Measurements from ENCODE around the gene CIZ1. TPM values are rescaled to one million over a fixed set of nuclear protein-coding genes. Genes with fewer than 3 reads are reported as not detected.

CIZ1 gene
- total RNA-seq, 2 donors from 2014 or later, result 113 to 123 TPM

DNA sequence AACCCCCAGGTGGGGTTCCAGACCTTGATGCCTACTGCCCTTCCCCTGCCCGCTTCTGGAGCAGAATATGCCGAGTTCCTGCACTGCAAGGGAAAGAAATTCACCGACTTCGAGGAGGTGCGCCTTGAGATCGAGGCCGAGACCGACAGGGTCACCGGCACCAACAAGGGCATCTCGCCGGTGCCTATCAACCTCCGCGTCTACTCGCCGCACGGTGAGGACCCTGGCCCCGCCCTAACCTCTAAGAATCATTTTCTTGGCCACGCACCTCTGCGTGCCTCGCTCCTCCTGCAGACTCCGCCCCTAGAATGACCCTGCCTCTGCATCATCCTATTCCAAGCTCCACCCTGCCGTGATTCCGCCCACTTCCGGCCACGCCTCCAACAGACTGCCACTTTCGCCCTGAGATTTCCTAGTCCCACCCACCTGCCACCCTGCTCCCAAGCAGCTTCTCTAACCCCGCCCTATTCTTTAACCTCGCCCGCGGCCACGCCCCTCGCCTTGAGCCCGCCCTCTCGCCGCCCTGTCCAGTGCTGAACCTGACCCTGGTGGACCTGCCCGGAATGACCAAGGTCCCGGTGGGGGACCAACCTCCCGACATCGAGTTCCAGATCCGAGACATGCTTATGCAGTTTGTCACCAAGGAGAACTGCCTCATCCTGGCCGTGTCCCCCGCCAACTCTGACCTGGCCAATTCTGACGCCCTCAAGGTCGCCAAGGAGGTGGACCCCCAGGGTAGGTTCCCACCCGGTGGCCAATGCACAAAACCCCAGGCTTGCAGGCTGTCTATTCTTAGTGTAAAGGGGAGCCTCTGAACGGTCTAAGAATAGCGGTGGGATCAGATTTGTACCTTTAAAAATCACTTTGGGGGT is 27.4 kb upstream of the CIZ1 start:
- peak overlapping the region; percentile 91 for H3K27ac Mint-ChIP-seq
- no peaks in the 10 kb centered on the region for H3K27me3 Mint-ChIP-seq
- H3K4me3 Mint-ChIP-seq, result peak overlapping the region; percentile 87
- H3K4me1 Mint-ChIP-seq, result peaks cover 6% of the 10 kb centered on the region
- ATAC-seq (replicated peaks), result peak; percentile 98
- H3K36me3 Mint-ChIP-seq (ENCODE audit: low read depth), result no peaks in the 10 kb centered on the region
- H3K9me3 Mint-ChIP-seq, result no peaks in the 10 kb centered on the region

DNA sequence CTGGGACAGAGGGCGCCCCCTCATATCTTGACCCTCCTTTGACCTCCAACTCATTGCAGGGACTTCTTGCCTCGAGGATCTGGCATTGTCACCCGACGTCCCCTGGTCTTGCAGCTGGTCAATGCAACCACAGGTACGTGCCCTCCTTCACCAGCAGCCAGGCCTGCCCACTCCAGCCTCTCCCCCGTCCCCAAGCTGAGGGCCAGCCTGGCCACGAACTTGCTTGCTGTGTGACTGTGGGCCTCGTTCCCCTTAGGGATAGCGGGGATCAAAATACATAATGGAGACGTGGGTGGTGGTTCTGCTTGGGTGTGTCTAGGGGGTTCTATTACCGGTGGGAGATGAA is 26.8 kb upstream of the CIZ1 start:
- no peak for ATAC-seq (replicated peaks)
- H3K27ac Mint-ChIP-seq, result peak overlapping the region; percentile 91
- H3K9me3 Mint-ChIP-seq, result no peaks in the 10 kb centered on the region
- no peaks in the 10 kb centered on the region for H3K27me3 Mint-ChIP-seq
- no peaks in the 10 kb centered on the region for H3K36me3 Mint-ChIP-seq (ENCODE audit: low read depth)
- H3K4me1 Mint-ChIP-seq, result peaks cover 6% of the 10 kb centered on the region
- H3K4me3 Mint-ChIP-seq, result peak overlapping the region; percentile 87

DNA sequence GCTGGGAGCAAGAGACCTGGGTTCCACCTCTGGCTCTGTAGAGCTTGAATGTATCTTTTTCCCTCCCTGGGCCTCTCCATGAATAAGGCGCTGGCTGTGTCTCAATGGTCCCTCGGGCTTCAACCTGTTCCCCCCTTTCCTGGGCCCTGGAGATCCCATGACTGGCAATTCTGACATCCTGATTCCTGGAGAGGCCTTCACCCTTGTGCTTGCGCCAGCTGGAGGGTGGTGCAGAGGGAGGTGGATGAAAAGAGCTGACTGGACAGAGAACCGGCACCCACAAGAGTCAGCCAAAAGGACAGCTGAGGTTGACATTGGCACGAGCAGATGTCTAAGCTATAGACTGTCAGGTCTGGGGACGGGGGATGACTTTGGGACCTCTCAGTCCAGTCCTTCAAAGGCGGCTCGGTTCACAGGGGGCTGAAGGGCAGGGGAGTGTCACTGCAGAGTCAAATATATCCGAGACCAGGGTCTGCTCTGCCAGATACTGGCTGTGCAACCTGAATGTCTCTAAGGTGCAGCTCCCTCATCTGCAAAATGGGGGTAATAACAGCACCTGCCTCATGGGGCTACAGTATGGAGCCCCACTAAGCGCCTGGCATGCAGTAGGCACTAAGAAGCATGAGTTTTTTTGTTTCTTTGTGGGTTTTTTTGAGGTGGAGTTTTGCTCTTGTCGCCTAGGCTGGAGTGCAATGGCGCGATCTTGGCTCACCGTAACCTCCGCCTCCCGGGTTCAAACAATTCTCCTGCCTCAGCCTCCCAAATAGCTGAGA is 25.6 kb upstream of the CIZ1 start:
- Mint-ChIP-seq H3K9me3 (no peaks in the 10 kb centered on the region), H3K4me3 (no peak overlapping the region), H3K36me3 (ENCODE audit: low read depth) (no peaks in the 10 kb centered on the region), H3K27me3 (peaks cover 3% of the 10 kb centered on the region), H3K27ac (no peak overlapping the region), H3K4me1 (peaks cover 6% of the 10 kb centered on the region)
- no peak for ATAC-seq (replicated peaks)

DNA sequence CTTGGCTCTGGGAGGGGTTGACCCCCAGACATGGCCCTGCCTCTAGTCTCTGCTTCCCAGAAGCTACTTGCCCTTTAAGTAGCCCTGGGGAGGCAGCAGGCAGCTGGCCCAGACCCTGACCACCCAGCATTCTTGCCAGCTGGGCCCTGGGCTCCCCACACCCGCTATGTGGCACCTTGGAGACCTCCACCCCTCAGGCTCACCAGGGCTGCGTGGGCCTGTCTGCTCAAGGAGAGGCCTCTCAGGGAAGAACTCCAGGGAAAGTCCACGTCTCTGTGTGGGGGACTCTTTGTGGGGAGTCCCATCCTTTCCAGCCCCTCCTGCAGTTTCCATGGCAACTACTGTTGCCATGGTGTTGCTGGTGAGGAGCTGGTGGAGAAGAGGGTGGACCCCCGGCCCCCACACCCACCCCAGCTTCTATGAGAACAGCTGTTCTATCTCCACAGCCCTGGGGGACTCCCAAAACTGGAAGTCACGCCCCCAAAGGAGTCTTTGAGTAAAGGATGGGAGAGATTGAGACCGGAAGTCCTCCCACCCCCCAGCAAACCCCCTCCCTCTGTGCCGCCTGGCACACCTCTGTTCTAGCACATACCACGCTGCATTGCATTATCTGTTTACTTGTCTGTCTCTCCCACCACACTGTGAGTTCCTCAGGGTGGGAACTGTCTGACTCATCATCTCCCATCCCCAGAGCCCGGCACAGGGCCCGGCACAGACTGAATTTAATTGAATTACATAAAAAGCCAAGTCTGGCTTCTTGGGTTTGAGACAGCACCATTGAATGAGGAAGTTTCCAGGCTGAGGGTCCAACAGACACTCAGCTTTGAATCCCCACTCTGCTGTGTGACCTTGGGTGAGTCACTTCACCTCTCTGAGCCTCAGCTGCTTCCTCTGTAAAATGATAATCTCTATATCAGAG is 24.4 kb upstream of the CIZ1 start:
- Mint-ChIP-seq H3K4me1 (peaks cover 6% of the 10 kb centered on the region), H3K36me3 (ENCODE audit: low read depth) (no peaks in the 10 kb centered on the region), H3K4me3 (no peak overlapping the region), H3K9me3 (no peaks in the 10 kb centered on the region), H3K27ac (no peak overlapping the region), H3K27me3 (peaks cover 3% of the 10 kb centered on the region)
- ATAC-seq (replicated peaks), result no peak

DNA sequence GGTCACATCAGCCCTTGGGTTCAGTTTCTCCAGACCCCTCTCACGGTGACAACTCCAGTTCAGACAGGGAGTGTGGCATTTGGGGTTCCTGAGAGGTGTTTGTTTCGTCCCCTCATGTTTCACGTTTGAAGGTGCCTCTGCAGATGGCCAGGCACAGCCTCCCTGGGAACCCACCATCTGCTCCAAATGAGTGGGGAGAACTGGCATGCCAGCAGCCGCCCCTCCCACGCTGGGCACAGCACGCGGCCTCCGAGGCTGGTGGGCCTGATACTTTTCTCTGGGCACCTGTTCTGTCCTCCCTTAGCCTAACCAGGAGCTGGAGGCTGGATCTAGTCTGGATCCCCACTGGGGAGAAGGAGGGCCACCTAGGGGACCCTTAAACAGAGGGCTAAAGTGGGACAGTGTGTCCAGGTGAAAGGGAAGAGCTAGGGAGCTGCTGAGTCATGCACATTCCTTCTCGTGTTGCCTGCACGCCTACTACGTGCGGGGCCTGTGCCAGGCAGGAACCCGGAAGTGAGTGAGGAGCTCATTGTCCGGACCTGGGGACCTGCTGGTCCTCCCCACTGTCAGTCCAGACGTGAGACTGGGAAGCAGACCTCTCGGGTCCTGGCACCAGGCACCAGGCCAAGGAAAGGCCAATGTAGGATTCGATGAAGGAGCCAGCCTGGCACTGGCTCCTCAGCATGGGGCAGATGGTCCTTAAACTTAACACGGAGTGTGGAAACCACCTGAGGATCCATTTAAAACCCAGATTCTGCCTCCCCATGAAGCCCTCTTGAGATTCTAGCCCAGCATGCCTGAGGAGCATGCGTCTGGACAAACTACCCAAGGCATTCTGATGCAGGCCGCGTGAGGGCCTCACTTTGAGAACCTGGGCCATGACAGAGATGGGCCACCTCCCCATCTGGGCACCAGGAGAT is 23.5 kb upstream of the CIZ1 start:
- Mint-ChIP-seq H3K27me3 (peaks cover 3% of the 10 kb centered on the region), H3K36me3 (ENCODE audit: low read depth) (no peaks in the 10 kb centered on the region), H3K4me1 (peaks cover 6% of the 10 kb centered on the region), H3K4me3 (no peak overlapping the region), H3K27ac (no peak overlapping the region), H3K9me3 (no peaks in the 10 kb centered on the region)
- no peak for ATAC-seq (replicated peaks)

DNA sequence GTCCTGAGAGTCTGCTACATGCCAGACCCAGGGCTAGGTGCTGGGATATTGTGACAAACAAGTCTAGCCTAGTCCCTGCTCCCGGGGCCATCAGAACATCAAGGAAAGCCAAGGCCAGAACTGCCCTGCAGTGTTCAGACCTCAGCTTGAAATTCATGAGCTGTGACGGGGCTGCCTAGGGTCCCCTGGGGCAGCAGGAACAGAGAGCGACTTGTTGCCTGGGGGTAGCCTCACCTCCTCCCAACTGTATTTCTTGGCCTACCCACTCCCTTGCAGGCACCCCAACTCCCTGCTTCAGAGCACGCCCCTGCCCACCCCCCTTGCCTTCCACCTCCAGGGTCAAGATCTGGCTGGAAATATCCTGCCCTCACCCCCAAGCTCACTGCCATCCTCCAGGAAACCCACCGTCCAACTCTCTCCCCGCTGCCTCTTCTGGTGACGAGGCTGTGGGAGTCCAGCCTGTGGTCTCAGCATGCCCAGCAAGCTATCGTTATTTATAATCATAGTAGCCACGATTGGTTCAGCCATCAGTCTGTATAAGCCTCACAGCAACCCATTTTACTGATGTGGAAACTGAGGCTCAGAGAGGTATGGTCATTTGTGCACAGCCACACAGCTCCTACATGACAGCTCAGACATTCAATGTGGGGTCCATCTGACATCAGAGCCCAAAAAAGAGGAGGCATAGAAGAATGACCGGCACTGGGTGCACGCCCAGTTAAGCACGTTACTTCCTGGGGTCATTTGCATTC is 22.6 kb upstream of the CIZ1 start:
- H3K4me3 Mint-ChIP-seq, result no peak overlapping the region
- ATAC-seq (replicated peaks), result no peak
- peaks cover 6% of the 10 kb centered on the region for H3K4me1 Mint-ChIP-seq
- no peak overlapping the region for H3K27ac Mint-ChIP-seq
- no peaks in the 10 kb centered on the region for H3K9me3 Mint-ChIP-seq
- H3K27me3 Mint-ChIP-seq, result peaks cover 3% of the 10 kb centered on the region
- no peaks in the 10 kb centered on the region for H3K36me3 Mint-ChIP-seq (ENCODE audit: low read depth)

DNA sequence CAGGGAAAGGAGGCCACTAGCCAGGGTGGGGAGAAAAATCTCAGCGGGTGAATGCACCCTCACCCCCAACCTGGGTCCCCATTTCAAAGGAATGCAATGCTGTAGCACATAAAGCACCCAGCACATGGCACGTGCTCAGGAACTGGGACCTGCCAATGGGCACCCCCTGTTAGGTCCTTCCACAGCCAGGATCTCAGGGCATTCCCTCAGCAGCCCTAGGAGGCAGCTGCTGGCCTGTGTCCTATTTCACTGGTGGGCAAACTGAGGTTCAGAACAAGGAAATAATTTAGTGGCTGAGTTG is 20.6 kb upstream of the CIZ1 start:
- ATAC-seq (replicated peaks), result no peak
- Mint-ChIP-seq H3K4me1 (no peaks in the 10 kb centered on the region), H3K27me3 (peaks cover 3% of the 10 kb centered on the region), H3K36me3 (ENCODE audit: low read depth) (no peaks in the 10 kb centered on the region), H3K9me3 (no peaks in the 10 kb centered on the region), H3K27ac (no peak overlapping the region), H3K4me3 (no peak overlapping the region)

DNA sequence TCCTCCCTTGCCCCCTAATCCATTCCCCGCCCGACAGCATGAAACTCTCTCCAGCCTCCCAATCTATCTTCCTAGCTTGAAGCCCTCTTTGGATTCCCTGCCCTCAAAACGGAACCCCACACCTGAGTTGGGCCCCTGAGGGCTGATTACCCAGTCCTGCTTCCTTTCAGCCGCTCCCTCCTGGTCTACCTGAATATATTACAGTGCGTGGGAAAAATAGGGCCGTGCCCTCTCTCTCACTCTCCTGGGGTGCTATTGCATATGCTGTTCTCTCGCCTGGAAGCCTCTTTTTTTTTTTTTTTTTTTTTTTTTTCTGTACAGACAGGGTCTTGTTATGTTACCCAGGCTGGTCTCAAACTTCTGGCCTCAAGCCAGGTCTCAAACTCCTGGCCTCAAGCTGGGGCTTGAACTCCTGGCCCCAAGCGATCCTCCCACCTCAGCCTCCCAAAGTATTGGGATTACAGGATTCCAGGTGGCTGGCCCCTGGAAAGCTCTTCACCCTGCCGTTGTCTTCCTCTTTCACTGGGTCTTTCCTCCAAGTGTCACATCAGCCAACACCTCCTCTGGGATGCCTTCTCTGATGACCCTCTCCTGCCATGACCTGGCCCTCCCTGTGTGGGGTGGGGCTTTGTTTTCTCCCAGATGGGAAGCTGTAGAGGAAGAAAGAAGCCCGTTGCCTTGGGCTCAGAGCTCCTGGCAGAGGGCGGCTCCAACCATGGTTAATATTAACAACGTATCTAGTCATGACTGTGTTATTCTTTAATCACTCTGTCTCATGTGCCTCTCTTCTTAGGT is 20.0 kb upstream of the CIZ1 start:
- H3K36me3 Mint-ChIP-seq (ENCODE audit: low read depth), result no peaks in the 10 kb centered on the region
- no peaks in the 10 kb centered on the region for H3K4me1 Mint-ChIP-seq
- no peak overlapping the region for H3K4me3 Mint-ChIP-seq
- H3K27ac Mint-ChIP-seq, result no peak overlapping the region
- ATAC-seq (replicated peaks), result no peak
- peaks cover 3% of the 10 kb centered on the region for H3K27me3 Mint-ChIP-seq
- no peaks in the 10 kb centered on the region for H3K9me3 Mint-ChIP-seq

DNA sequence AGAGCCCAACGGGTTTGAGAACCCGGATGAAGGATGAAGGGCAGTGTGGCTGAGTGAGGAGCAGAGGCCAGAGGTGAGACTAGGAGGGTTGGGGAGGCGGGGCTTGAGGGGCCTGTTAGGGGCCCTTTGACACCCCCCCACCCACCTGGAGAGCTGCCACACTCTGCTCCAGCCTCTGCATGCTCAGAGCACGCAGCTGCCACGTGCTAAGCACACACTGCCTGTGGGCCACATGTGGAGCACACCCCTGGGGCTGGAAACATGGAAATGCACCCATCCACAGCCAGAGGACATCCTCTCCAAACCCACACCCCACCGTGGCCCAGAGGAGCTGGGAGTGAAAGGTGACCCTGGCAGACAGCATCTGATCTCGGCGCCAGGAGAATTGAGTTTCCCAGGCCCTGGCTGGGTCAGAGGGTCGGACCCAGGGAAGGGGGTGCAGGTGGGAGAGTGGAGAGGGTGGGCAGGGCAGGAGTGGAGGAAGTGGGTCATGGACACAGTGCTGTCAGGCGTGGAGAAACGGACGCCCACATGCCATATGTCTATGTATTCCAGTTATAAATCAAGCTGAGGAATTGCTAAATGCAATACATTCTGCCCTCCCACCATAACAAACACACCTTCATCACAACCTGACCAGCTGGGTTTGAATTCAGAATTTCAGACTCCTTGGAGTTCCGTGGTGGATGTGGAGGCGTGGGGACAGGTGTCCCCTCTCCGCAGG is 17.7 kb upstream of the CIZ1 start:
- Mint-ChIP-seq H3K4me1 (no peaks in the 10 kb centered on the region), H3K4me3 (no peak overlapping the region), H3K27ac (no peak overlapping the region), H3K36me3 (ENCODE audit: low read depth) (no peaks in the 10 kb centered on the region), H3K27me3 (peaks cover 7% of the 10 kb centered on the region), H3K9me3 (no peaks in the 10 kb centered on the region)
- no peak for ATAC-seq (replicated peaks)

DNA sequence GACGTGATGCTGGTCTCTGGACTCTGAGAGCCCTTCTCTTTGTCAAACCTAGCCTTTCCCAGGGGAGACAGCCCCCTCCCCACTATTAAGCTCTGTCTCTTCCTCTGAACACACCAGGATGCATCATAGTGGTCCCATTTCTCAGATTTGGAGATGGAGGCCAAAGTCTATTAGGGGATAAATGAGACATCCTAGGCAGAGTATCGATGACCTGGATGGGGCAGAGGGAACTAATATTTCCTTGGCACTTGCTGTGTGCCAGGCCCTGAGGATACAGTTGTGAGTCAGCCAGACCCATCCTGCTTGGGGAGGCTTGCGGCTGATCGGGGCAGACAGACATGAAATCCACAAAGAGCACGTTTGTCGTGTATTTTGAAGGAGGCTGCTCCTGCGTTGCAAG is 17.0 kb upstream of the CIZ1 start:
- no peaks in the 10 kb centered on the region for H3K9me3 Mint-ChIP-seq
- H3K4me1 Mint-ChIP-seq, result no peaks in the 10 kb centered on the region
- ATAC-seq (replicated peaks), result no peak
- no peak overlapping the region for H3K4me3 Mint-ChIP-seq
- no peaks in the 10 kb centered on the region for H3K36me3 Mint-ChIP-seq (ENCODE audit: low read depth)
- peaks cover 7% of the 10 kb centered on the region for H3K27me3 Mint-ChIP-seq
- no peak overlapping the region for H3K27ac Mint-ChIP-seq

DNA sequence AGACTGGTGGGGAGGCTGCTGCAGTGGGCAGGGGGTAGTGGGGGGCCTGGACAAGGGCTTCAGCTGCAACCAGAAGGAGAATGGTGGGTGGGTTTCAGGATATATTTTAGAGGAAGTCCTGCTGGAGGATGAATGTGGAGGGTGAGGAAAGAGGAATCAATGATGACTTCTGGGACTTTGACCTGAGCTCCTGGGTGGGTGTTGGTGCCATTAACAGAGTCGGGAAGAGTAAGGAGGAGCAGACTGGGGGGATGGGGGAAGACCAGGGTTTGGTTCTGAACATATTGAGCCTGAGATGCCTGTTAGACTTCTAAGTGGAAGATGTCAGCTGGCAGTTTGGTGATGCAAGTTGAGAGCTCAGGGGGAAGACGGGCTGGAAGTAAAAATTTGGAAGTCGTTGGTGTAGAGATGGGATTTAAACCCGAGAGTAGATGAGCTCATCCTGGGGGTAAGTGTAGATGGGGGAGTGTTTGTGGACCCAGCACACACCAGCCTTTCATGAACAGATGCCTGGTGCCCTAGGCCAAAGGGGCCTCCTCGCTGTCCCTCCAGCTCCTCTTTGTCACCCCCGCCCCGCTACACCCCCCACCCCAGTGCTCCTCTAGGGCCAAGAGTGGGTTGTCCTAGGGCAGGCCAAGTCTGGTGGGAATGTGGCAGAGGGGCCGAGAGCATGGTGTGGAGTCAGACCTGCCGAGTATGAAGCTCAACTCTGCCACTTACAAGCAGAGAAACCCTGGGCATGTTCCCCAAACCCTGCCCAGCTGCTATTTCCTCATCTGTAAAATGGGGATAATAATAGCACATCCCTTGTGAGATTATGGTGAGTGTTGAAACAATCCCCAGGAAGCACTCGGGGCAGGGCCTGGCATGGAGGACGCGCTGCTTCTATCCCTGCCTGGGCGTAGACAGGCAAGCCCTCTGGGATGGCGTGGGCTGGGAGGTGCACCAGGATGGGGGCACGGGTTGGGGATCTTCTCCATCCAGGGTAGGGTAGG is 15.8 kb upstream of the CIZ1 start:
- Mint-ChIP-seq H3K4me3 (no peak overlapping the region), H3K9me3 (no peaks in the 10 kb centered on the region), H3K4me1 (peaks cover 8% of the 10 kb centered on the region), H3K27me3 (peaks cover 5% of the 10 kb centered on the region), H3K36me3 (ENCODE audit: low read depth) (no peaks in the 10 kb centered on the region), H3K27ac (no peak overlapping the region)
- no peak for ATAC-seq (replicated peaks)

Measured in activated T-helper 17 cell treated with anti-CD3 and anti-CD28 coated beads, Interleukin-2, amount 50 U/mL, for 72 hours (primary cell).